ENCODE results near the gene PHKB. TPM values are rescaled to one million over a fixed set of nuclear protein-coding genes. Genes with fewer than 3 reads are reported as not detected.

The PHKB gene
- total RNA-seq, 4 donors from 2014 or later, result 110 to 198 (median 168) TPM

DNA sequence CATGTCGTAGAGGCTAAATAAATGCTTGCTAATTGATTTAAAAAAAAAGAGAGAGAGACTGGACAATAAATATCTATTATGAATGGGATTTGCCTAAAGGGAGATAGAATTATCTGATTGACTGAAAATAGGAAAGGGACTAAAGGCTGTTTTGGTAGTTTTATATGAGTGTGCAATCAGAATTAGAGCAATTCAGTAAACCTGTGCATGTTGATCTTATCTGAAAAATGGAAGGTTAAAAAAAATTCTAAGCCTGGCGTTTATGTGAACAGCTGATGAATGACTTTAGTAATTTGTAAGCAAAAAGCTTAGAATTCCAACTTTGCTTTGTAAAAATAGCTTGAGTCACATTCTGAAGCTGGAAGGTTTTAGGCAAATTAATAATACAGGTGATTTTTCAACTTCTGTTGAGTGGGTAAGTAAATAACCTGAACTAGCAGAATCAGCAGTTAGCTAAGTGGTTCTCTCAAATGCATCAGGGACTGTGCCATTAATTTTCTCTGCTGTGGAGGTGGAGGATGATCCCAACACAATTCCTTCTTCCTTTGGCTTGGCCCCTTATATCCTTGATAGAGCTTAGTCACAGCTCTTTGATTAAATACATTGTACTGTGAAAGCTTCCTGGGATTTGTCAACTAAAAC lies 254.4 kb downstream of the PHKB start:
- WGBS, 2 donors, result 72 to 78% methylated on average over 2 of the region's 2 CpGs
- TF ChIP-seq, protein P1, sequence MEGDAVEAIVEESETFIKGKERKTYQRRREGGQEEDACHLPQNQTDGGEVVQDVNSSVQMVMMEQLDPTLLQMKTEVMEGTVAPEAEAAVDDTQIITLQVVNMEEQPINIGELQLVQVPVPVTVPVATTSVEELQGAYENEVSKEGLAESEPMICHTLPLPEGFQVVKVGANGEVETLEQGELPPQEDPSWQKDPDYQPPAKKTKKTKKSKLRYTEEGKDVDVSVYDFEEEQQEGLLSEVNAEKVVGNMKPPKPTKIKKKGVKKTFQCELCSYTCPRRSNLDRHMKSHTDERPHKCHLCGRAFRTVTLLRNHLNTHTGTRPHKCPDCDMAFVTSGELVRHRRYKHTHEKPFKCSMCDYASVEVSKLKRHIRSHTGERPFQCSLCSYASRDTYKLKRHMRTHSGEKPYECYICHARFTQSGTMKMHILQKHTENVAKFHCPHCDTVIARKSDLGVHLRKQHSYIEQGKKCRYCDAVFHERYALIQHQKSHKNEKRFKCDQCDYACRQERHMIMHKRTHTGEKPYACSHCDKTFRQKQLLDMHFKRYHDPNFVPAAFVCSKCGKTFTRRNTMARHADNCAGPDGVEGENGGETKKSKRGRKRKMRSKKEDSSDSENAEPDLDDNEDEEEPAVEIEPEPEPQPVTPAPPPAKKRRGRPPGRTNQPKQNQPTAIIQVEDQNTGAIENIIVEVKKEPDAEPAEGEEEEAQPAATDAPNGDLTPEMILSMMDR (IDR thresholded peaks at IDR 0.05), result no peak
- TF ChIP-seq POLR2A (IDR thresholded peaks at IDR 0.05), result no peak
- no peaks in the 10 kb centered on the region for H3K27me3 ChIP-seq
- DNase-seq, result no peak
- no peaks in the 10 kb centered on the region for H3K9me3 ChIP-seq
- no peak overlapping the region for H3K4me3 ChIP-seq (replicated peaks in 1 of 3)
- H3K27ac ChIP-seq, result no peak overlapping the region
- no peaks in the 10 kb centered on the region for H3K4me1 ChIP-seq
- intact Hi-C loops (cut with DNase I), result no loop called here
- H3K36me3 ChIP-seq, result no peaks in the 10 kb centered on the region

DNA sequence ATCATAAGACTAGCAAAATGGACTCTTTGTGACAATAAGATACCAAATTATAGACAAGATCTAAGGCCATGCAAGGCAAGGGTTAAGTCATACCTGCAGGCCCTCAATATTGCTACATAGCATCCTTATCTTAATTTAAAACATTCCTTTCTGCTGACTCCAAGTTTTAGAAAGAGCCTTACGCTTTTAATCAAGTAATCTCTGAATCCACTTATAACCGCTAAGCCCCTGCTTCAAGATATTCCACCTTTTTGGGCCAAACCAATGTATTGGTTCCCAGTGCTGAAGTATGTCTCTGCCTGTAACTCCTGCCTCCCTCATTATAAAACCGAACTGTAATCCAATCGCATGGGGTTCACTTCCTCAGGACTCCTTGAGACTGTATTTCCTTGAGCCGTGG lies 255.4 kb downstream of the PHKB start:
- no peak for DNase-seq
- 81 to 89% methylated on average over 5 of the region's 5 CpGs for WGBS, 2 donors
- no peaks in the 10 kb centered on the region for H3K4me1 ChIP-seq
- H3K9me3 ChIP-seq, result no peaks in the 10 kb centered on the region
- H3K4me3 ChIP-seq (replicated peaks in 1 of 3), result no peak overlapping the region
- intact Hi-C loops (cut with DNase I), result no loop called here
- no peaks in the 10 kb centered on the region for H3K27me3 ChIP-seq
- H3K27ac ChIP-seq, result no peak overlapping the region
- TF ChIP-seq, protein P1 (IDR thresholded peaks at IDR 0.05), result no peak
- H3K36me3 ChIP-seq, result no peaks in the 10 kb centered on the region

DNA sequence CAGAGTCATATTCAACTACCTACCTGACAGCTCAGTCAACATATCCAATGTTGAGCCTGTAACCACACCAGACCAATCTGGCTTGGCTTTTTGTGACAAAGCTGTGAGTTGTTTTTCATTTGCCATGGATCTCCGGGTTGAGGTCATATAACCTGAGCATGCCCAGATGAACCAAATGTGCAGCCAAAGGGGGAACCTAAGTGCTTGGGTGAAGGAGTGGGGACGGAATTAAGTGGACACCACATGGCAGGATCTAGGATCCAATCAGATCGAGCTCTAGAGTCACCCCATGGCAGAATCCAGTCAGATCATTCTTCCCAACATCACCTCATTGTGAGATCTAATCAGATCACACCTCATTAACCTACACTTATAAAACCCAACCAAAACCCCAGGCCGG lies 258.6 kb downstream of the PHKB start:
- no peaks in the 10 kb centered on the region for H3K36me3 ChIP-seq
- intact Hi-C loops (cut with DNase I), result no loop called here
- H3K4me1 ChIP-seq, result no peaks in the 10 kb centered on the region
- no peak overlapping the region for H3K4me3 ChIP-seq (replicated peaks in 1 of 3)
- WGBS, 2 donors, result 81 to 89% methylated on average over 4 of the region's 4 CpGs
- DNase-seq, result no peak
- TF ChIP-seq, protein P1 (IDR thresholded peaks at IDR 0.05), result no peak
- no peak for TF ChIP-seq POLR2A (IDR thresholded peaks at IDR 0.05)
- no peaks in the 10 kb centered on the region for H3K9me3 ChIP-seq
- H3K27ac ChIP-seq, result no peak overlapping the region
- no peaks in the 10 kb centered on the region for H3K27me3 ChIP-seq

DNA sequence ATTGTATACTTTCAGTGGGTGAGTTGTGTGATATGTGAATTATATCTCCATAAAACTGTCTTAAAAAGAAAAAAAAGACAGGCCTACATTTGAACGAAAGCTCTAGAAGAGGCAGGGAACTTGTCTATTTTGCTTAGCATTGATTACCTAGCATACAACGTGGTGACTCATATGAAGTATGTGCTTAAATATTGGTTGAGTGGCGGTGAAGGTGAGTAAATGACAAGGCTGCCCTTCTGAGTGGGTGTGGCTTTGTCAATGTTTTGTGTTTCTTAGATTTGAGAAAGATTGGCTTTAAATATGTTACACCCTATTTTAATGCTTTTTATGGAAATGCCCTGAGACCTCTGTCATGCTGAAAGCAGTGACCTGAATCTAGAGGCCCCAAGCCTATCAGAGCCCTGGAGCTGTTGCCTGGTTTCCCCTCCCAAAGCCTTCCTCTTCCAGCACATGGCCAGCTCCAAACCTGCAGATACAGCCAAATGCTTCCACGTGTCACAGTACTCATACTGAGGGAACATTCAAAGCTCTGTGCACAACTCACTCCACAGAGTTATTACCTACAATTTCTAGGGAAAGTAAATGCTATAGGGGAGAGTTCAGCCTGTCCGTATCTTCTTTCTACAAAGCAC lies 260.0 kb downstream of the PHKB start:
- no peak overlapping the region for H3K27ac ChIP-seq
- H3K4me3 ChIP-seq (replicated peaks in 1 of 3), result no peak overlapping the region
- WGBS, 2 donors, result 81 to 85% methylated on average over 5 of the region's 5 CpGs
- intact Hi-C loops (cut with DNase I), result no loop called here
- no peak for DNase-seq
- no peaks in the 10 kb centered on the region for H3K9me3 ChIP-seq
- H3K27me3 ChIP-seq, result no peaks in the 10 kb centered on the region
- TF ChIP-seq, protein P1 (IDR thresholded peaks at IDR 0.05), result no peak
- TF ChIP-seq POLR2A (IDR thresholded peaks at IDR 0.05), result no peak
- H3K4me1 ChIP-seq, result no peaks in the 10 kb centered on the region
- H3K36me3 ChIP-seq, result no peaks in the 10 kb centered on the region

DNA sequence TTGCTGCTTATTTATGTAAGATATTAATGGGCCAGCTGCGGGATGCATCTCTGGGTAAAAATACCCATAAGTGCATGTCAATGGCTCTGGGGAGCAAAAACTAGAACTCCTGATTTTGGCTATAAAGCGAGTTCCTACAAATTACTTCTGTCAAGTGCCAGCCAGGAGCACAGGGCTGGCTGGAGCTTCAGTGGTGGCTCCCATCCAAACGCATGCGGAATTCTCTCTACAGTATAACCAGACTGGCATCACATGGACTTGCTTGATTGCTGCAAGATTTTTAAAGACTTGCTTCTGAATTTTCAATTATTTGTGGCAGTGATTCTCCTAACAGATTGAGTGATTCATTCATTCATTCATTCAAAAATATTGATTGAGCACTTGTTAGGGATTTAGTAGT lies 260.9 kb downstream of the PHKB start:
- TF ChIP-seq POLR2A (IDR thresholded peaks at IDR 0.05), result no peak
- TF ChIP-seq, protein P1 (IDR thresholded peaks at IDR 0.05), result no peak
- Histone ChIP-seq H3K27ac (no peak overlapping the region), H3K36me3 (no peaks in the 10 kb centered on the region), H3K9me3 (no peaks in the 10 kb centered on the region), H3K4me3 (replicated peaks in 1 of 3) (no peak overlapping the region), H3K27me3 (no peaks in the 10 kb centered on the region), H3K4me1 (no peaks in the 10 kb centered on the region)
- DNase-seq, result no peak
- intact Hi-C loops (cut with DNase I), result no loop called here
- 88 to 89% methylated on average over 4 of the region's 4 CpGs for WGBS, 2 donors

All from thyroid gland (tissue), 4 donors.